Brain microvascular endothelial cell (primary cell): Measurements from ENCODE around the gene NCMAP.

Experiments used
- DNase-seq: peaks from one replicate; pipeline ENCODE4 v3.0.0-alpha.2; 2020
- H3K27ac ChIP-seq: fragments of 250-450 bp; sonication (Bioruptor Pico); 2 replicates; pipeline ENCODE4 v1.5.1; 2020; ENCODE audit warnings: mild to moderate bottlenecking, moderate library complexity
- H3K27me3 ChIP-seq: fragments of 250-450 bp; sonication (Bioruptor Pico); replicated peaks from 2 replicates; pipeline ENCODE4 v1.5.1; 2020; ENCODE audit warnings: mild to moderate bottlenecking
- H3K36me3 ChIP-seq: fragments of 250-450 bp; sonication (Bioruptor Pico); replicated peaks from 2 replicates; pipeline ENCODE4 v1.5.1; 2020; ENCODE audit warnings: mild to moderate bottlenecking
- H3K4me3 ChIP-seq: 2 replicates; pipeline ENCODE4 v1.5.1; 2011; ENCODE audit warnings: low read depth, mild to moderate bottlenecking, control low read depth, low read length, moderate library complexity
- in situ Hi-C: cut with HindIII; loops from 2 replicates; pipeline ENCODE4 v1.10.0; 2017; ENCODE audit warnings: low sequenced_read_pairs, low pct_ligation_motif_present
- TF ChIP-seq, protein P1 (sequence below): IDR thresholded peaks from 2 replicates; pipeline ENCODE4 v1.5.1; 2011; ENCODE audit warnings: low read depth, mild to moderate bottlenecking, moderate library complexity, low read length, control low read depth, inconsistent platforms; ENCODE audit errors: missing control alignments

Gene NCMAP

DNA sequence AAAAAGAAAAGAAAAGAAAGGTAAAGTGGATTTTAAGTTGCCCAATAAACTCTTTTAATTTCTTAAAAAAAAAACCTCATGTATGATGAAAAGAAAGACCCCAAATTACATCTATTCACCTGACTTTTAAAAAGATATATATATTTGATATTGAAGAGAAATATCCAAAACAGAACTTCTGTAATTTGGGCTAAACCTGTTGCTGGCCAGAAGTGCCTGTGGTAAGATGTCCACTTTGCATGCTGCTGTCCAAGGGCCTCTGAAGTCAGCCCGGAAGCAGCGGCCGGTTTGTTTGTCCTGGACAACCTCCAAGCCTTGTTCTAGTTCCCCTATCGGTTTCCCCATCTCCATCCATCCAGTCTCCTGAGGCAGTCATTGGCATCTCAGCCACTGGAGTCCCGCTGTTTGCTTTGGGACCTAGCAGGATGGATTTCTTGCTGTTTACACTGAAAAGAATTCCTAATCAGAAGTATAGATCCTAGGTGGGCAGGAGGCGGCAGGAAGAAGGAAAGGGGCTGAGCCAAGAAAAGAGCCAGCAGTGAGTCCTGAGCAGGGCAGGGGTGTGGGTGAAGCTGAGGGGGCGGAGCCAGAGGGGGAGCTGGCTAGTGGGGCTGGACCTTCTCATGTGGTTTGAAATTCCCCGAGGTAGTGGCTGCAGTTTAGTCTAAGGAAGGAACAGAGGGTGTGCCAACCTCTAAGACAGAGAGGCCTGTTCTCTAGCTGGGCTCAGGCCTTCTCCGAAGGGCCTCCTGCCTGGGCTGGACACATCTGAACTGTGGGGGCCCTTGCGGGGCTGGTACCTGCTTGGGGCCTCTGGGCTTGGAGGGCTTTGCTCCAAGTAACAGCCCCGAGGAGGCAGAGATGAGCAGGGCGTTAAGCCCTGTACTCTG lies 3.3 kb downstream of the NCMAP start:
- DNase-seq: peak; percentile 82
- Histone ChIP-seq H3K27ac (no peak overlapping the region), H3K27me3 (peaks cover 8% of the 10 kb centered on the region), H3K4me3 (no peak overlapping the region), H3K36me3 (no peaks in the 10 kb centered on the region)
- in situ Hi-C loops: no loop called here
- TF ChIP-seq, protein P1, sequence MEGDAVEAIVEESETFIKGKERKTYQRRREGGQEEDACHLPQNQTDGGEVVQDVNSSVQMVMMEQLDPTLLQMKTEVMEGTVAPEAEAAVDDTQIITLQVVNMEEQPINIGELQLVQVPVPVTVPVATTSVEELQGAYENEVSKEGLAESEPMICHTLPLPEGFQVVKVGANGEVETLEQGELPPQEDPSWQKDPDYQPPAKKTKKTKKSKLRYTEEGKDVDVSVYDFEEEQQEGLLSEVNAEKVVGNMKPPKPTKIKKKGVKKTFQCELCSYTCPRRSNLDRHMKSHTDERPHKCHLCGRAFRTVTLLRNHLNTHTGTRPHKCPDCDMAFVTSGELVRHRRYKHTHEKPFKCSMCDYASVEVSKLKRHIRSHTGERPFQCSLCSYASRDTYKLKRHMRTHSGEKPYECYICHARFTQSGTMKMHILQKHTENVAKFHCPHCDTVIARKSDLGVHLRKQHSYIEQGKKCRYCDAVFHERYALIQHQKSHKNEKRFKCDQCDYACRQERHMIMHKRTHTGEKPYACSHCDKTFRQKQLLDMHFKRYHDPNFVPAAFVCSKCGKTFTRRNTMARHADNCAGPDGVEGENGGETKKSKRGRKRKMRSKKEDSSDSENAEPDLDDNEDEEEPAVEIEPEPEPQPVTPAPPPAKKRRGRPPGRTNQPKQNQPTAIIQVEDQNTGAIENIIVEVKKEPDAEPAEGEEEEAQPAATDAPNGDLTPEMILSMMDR: peak; percentile 8

DNA sequence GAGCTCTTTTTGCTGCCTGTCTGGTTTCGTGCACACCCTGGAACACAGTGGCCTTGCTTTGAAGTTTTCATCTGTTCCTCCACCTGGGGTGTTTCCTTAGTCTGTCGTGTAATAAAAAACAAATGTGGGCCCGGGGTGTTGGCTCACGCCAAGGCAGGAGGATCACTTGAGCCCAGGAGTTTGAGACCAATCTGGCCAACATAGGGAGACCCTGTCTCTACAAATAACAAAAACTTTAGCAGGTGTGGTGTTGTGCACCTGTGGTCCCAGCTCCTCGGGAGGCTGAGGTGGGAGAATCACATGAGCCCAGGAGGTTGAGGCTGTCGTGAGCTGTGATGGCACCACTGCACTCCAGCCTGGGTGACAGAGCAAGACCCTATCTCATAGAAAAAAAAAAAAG lies 4.5 kb downstream of the NCMAP start:
- DNase-seq: no peak
- peaks cover 8% of the 10 kb centered on the region for H3K27me3 ChIP-seq
- H3K4me3 ChIP-seq: no peak overlapping the region
- TF ChIP-seq, protein P1: no peak
- H3K36me3 ChIP-seq: no peaks in the 10 kb centered on the region
- in situ Hi-C loops: no loop called here
- H3K27ac ChIP-seq: no peak overlapping the region

DNA sequence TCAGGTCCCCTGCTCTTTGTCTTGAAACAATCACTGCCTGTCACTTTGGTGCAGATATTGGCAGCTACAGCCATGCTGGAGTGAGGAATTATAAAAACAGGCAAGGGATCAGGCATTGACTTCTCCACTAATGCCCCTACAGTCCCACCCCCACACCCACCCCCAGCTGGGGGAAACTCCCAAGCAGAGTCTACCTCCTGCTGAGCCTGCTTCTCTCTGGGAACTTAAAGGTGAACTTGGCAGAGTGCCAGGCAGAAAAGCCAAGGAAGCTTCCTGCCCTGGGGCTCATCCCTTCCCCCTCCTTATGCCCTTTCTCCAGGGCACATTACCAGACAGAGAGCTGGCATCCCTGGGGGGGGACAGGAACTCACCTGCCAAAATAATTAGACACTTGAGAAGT lies 6.7 kb downstream of the NCMAP start:
- no peaks in the 10 kb centered on the region for H3K36me3 ChIP-seq
- TF ChIP-seq, protein P1: no peak
- H3K27ac ChIP-seq: no peak overlapping the region
- no peaks in the 10 kb centered on the region for H3K27me3 ChIP-seq
- in situ Hi-C loops: no loop called here
- H3K4me3 ChIP-seq: no peak overlapping the region
- DNase-seq: no peak

DNA sequence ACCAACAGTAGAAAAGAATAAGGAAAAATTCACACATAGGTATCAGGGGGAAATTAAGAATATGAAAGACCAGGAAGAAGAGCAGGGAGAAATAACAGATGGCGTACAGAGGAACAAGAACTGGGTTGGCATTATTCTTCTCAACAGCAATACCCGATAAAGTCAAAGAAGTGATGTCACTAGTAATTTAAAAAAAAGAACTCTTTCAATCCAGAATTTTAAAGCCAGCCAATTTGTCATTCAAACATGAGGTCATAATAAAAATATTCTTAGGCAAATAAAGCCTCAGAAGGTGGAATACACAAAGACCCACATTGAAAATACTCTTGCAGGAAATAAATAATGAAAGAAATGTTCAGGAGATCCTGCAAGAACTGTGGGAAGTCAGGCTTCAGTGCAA lies 8.8 kb downstream of the NCMAP start:
- no peak for DNase-seq
- H3K36me3 ChIP-seq: no peaks in the 10 kb centered on the region
- TF ChIP-seq, protein P1: no peak
- H3K4me3 ChIP-seq: no peak overlapping the region
- no peak overlapping the region for H3K27ac ChIP-seq
- in situ Hi-C loops: no loop called here
- H3K27me3 ChIP-seq: no peaks in the 10 kb centered on the region

DNA sequence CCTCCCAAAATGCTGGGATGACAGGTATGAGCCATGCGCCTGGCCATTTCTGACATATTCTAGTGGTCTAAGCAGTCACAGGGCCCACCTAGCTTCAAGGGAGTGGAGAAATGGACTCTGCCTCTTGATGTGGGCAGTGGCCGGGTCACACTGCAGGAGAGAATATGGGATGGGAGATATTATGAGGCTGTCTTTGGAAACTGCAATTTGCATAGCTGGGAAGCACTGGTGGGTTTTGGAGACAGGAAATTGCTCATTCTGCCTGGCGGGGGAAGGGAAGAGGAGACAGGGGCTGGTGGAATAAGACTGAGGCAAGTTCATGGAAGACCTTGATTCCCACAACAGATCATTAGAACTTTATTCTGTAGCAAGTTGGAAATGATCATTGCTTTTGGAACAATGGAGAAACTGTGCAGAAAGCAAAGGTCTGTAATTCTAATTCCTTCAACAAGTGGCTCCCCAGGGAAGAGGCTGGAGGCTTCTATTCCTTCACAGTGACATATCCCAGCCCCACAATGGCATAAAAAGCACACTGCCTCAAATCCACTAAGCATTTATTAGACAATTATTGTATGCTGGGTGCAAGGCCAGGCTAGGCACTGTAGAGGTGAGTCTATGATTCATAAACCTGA lies 10.5 kb downstream of the NCMAP start:
- TF ChIP-seq, protein P1: no peak
- in situ Hi-C loops: no loop called here
- no peak overlapping the region for H3K27ac ChIP-seq
- DNase-seq: no peak
- no peak overlapping the region for H3K4me3 ChIP-seq
- H3K27me3 ChIP-seq: no peaks in the 10 kb centered on the region
- H3K36me3 ChIP-seq: no peaks in the 10 kb centered on the region
